ENCODE measurements around the gene GPR61.

DNA sequence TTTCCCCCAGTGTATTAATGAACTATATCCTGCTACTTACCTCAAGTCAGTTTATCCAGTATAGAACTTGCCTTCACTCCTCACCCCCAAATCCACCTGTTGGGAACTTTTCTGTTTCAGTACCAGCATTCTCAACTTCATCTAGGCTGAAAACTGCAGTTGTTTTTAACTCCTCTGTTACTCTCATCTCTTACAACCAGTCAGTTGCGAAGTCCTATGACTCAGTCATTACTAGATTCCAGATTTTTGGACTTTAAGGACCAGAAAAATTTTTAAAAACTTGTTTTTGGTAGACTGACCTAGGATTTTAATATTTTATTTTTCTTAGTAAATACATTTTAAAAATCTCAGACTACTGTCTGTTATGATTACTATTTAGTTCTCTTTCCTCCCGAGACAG is 16.9 kb downstream of the GPR61 start:
- TF ChIP-seq SUZ12 (IDR thresholded peaks at IDR 0.05) (no peak), ZNF384 (IDR thresholded peaks at IDR 0.05) (no peak), FOXA1 (IDR thresholded peaks at IDR 0.05) (no peak), HDGF (IDR thresholded peaks at IDR 0.05; ENCODE audit: borderline replicate concordance) (no peak), TARDBP (IDR thresholded peaks at IDR 0.05) (no peak)
